H1 (cell line): Measurements from ENCODE around the gene ZSCAN25. TPM values are rescaled to one million over a fixed set of nuclear protein-coding genes. Genes with fewer than 3 reads are reported as not detected.

Source experiments
- CHD7 ChIP-seq: fragments of 300-600 bp; sonication (generic); IDR thresholded peaks from 2 replicates; pipeline ENCODE4 v1.7.1; 2012; ENCODE audit warnings: low read length, moderate library complexity, mild to moderate bottlenecking, inconsistent platforms; ENCODE audit not compliant: insufficient replicate concordance
- polyA plus RNA-seq, 7 experiments: library from polyadenylated mRNA; depleted of rRNA in 3 of 7; stranded (reverse) in 5 of 7; unstranded in 2 of 7; fragments of >200 nt in 5 of 7; fragments of 200-250 nt in 2 of 7; gene quantifications; 1 replicate in 5 of 7; 2 replicates in 1 of 7; 4 replicates in 1 of 7; pipeline versions ENCODE4 v1.2.1 to v1.2.3, GENCODE V29; 2011 to 2013; ENCODE audit warnings: missing spikeins in 2 of 7, mixed read lengths in 2 of 7
- total RNA-seq: library from RNA; stranded (reverse); fragmentation: NEBNext Ultra II Directional; extraction: Animal tissue kit (Norgen Biotek cat#: 25700); gene quantifications from 2 replicates; pipeline ENCODE4 v1.2.1, GENCODE V29; 2021

ZSCAN25 gene
- total and polyA plus RNA-seq, 2 of the 8 experiments (the other 6 are each of a cell fraction or from before 2014, with no cell fraction given): 10.1 to 18.6 TPM

GRCh38 chr7:99648843-99649242 lies 32.1 kb downstream of the ZSCAN25 start (continued):
- TF ChIP-seq CHD7: no peak
